ENCODE measurements around the gene POLR3H.

GRCh38 chr22:41513391-41513790, 30.9 kb downstream of the POLR3H start:
- TF ChIP-seq CTCF (IDR thresholded peaks at IDR 0.05), result no peak
- TF ChIP-seq POLR2AphosphoS5 (IDR thresholded peaks at IDR 0.05), result no peak
- no peak for TF ChIP-seq EP300 (IDR thresholded peaks at IDR 0.05)
